ENCODE data around the gene TLL2. TPM values are rescaled to one million over a fixed set of nuclear protein-coding genes. Genes with fewer than 3 reads are reported as not detected.

TLL2 gene
- polyA plus RNA-seq, 3 donors, result 0.69 to 0.95 (median 0.79) TPM

DNA sequence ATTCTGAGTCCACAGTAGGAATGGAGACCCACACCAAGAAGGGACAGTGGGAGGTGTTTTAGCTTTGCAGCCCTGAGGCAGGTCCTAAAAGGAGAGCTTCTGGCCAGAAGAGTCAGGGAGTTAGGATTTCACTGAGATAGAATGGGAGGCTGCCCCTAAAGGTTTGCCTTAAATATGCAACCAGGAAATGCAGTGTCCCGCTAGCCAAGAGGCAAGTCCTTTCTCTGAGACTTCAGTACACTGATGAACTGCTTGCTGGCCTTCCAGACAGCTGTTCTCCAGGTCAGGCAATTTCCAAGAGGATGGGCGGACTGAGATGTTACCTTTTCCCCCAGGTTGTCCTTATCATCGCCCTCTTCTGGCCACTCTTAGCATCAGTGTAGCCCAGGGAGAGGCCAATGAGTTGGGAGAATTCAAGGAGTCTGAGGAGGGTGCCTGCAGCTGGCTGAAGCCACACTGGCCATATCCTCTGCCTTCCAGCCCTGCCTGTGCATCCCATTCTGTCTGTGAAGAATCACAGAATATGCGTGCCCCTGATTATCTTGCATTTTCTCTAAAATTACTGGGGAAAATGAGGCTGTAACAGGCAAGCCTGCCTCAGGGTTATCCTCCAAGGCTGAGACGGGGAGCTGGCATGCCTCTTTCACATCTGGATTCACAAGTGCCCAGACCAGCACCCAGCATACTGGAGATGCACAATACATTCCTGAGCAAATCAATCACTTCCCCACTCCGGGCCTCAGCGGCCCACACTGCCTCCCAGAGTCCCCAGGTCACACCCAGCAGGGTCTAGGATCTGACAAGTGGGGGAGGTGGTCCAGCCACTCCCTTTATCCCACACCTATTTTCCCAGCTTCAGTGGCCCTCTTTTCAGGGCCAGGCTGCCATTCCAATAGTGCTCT, 2.4 kb downstream of the TLL2 start:
- peak in 3 of 11 donors; percentile 18 to 41 (median 20) for DNase-seq (ENCODE audit: extremely low read depth in 1 of 11, low read depth in 9 of 11, low spot score in 4 of 11)

- peak in 3 of 11 donors; percentile 19 to 29 (median 22) for DNase-seq (ENCODE audit: extremely low read depth in 1 of 11, low read depth in 9 of 11, low spot score in 4 of 11)
Measured at GRCh38 chr10:96509017-96509641, 4.6 kb downstream of the TLL2 start.

DNA sequence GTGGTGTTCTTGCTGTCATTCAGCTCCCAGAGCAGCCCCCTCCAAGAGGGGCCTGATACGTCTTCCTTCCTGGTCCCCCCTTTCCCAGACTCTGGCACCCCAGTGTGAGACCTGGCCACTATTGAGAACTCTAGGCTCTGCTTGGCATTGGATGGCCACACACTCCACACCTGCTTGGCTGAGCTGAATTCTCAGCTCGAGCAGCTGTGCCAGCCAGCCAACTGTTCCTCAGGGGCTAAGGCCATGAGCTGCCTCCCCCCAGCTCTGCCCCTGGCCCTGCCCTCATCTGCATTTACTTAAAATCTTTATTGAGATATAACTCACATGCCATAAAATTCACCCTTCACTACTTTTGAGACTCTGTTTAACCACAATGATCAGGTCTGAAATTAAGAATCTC, 6.7 kb downstream of the TLL2 start:
- DNase-seq (ENCODE audit: extremely low read depth in 1 of 11, low read depth in 9 of 11, low spot score in 4 of 11), result no peak

- no peak for DNase-seq (ENCODE audit: extremely low read depth in 1 of 11, low read depth in 9 of 11, low spot score in 4 of 11)
Measured at GRCh38 chr10:96505150-96506136, 8.3 kb downstream of the TLL2 start.

- DNase-seq (ENCODE audit: extremely low read depth in 1 of 11, low read depth in 9 of 11, low spot score in 4 of 11), result peak in 2 of 11 donors; percentile 8 to 27
Measured at GRCh38 chr10:96502561-96503282, 11.0 kb downstream of the TLL2 start.

DNA sequence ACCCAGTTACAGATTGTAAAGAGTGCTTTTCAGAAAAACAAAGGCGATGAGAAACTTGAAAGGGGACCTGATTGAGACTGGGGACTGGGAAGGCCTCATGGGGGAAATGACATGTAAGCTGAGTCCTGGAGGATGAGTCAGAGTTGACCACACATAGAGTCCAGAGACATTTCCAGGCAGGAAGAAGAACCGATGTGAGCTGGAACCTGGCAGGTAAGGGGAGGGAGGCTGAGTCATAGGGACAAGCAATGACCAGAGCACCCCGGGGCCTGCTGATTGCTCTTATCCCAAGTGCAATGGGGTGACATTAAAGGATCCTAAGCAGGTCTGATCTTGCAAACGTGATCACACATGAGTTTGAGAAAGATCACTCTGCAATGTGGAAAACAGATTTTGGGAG, 11.7 kb downstream of the TLL2 start:
- DNase-seq (ENCODE audit: extremely low read depth in 1 of 11, low read depth in 9 of 11, low spot score in 4 of 11), result no peak

GRCh38 chr10:96500519-96500918, 13.2 kb downstream of the TLL2 start:
- DNase-seq (ENCODE audit: extremely low read depth in 1 of 11, low read depth in 9 of 11, low spot score in 4 of 11), result no peak

DNA sequence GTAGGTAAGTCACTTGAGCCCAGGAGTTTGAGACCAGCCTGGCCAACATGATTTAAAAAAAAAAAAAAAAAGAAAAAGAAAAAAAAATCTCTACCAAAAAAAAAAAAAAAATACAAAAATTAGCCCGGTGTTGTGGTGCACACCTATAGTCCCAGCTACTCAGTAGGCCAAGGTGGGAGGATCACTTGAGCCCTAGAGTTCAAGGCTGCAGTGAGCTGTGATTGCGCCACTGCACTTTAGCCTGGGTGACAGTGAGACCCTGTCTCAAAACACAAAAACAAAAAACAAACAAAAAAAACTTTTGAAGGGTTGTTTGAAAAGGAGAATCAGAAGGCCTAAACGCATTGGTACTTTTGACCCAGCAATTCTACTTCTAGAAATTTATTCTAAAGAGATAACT, 13.7 kb downstream of the TLL2 start:
- DNase-seq (ENCODE audit: extremely low read depth in 1 of 11, low read depth in 9 of 11, low spot score in 4 of 11), result no peak

GRCh38 chr10:96497391-96497790, 16.3 kb downstream of the TLL2 start:
- DNase-seq (ENCODE audit: extremely low read depth in 1 of 11, low read depth in 9 of 11, low spot score in 4 of 11), result no peak

GRCh38 chr10:96496281-96496925, 17.3 kb downstream of the TLL2 start:
- peak in 5 of 11 donors; percentile 32 to 45 (median 44) for DNase-seq (ENCODE audit: extremely low read depth in 1 of 11, low read depth in 9 of 11, low spot score in 4 of 11)

GRCh38 chr10:96495544-96495943, 18.2 kb downstream of the TLL2 start:
- no peak for DNase-seq (ENCODE audit: extremely low read depth in 1 of 11, low read depth in 9 of 11, low spot score in 4 of 11)

DNA sequence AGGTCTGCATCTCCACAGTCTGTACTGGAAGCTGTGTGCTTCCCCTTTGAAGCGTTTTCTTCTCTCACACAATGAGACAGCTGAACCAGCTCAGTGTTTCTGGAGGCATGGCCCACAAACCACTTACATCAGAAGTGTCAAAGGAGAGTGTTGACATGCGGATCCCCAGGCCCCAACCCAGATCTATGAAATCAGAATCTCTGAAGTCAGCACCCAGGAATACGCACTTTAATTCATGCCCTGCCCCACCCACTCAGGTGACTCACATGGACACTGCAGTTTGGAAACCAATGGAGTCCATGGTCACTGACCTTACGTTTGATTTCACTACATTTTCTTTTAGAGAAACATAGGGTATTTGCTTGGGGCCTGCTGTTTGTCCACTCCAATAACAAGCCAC, 19.0 kb downstream of the TLL2 start:
- DNase-seq (ENCODE audit: extremely low read depth in 1 of 11, low read depth in 9 of 11, low spot score in 4 of 11), result no peak

- no peak for DNase-seq (ENCODE audit: extremely low read depth in 1 of 11, low read depth in 9 of 11, low spot score in 4 of 11)
Measured at GRCh38 chr10:96493871-96494525, 19.7 kb downstream of the TLL2 start.

GRCh38 chr10:96493254-96493653, 20.5 kb downstream of the TLL2 start:
- DNase-seq (ENCODE audit: extremely low read depth in 1 of 11, low read depth in 9 of 11, low spot score in 4 of 11), result no peak

GRCh38 chr10:96491303-96491702, 22.4 kb downstream of the TLL2 start:
- DNase-seq (ENCODE audit: extremely low read depth in 1 of 11, low read depth in 9 of 11, low spot score in 4 of 11), result no peak

DNA sequence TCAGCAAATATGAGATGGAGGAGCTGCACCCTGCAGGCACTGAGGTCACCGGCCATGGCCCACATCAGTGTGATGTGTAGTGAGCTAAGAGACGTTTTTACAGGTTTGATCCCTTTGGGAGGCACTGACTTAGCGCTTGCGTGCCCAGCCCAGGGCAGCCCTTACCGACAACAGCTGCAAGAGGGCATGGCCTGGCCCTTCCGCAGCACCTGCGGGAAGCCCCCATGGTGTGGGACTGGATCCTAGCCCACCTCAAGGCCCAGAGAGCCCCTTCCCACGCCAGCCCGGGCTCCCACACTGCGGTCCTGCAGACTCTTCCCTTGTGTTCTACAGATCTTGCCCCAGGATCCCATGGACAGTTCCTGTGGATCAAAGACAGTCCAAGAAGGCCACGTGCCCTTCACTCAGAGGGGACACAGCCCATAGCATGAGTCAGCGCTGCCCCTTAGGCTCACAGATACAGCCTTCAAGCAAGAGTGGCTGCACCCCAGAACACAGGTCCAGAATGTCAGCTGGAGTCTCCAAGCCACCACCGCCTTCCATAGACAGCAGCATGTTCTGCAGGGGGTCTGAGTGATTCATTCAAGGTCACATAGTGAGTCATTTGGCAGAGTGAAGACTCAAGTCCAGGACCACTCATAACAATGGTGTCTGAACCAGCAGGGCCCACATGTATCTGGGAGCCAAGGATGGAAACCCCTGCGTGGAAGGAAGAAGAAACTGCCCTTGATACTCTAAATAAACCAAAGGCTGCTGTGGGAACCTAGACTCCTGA, 25.4 kb downstream of the TLL2 start:
- no peak for DNase-seq (ENCODE audit: extremely low read depth in 1 of 11, low read depth in 9 of 11, low spot score in 4 of 11)

All from renal cortex interstitium (tissue), 11 donors.